SIG-M5 treated with dmso at 0.1 percent for 504 hours (cell line): ENCODE results near the gene SCGB1C1.
"Not testable (repeated sequence)": the region's sequence is repeated elsewhere in the genome, so short reads cannot be mapped to it uniquely, and the experiment has no call there.

Experiments used
- DNase-seq: peaks from one replicate; lab custom pipeline; 2025; ENCODE audit not compliant: unreplicated experiment; lab: John Stamatoyannopoulos, UW

The SCGB1C1 gene

GRCh38 chr11:216081-216974 lies 23.4 kb downstream of the SCGB1C1 start:
- DNase-seq, result no peak

- DNase-seq, result no peak
Measured at GRCh38 chr11:217704-218103, 24.8 kb downstream of the SCGB1C1 start.

- DNase-seq, result no peak
Measured at GRCh38 chr11:218815-219593, 26.1 kb downstream of the SCGB1C1 start.

- not testable (repeated sequence) for DNase-seq
Measured at GRCh38 chr11:220641-221215, 27.9 kb downstream of the SCGB1C1 start.

GRCh38 chr11:221539-221938 lies 28.7 kb downstream of the SCGB1C1 start:
- no peak for DNase-seq

GRCh38 chr11:221998-222789 lies 29.3 kb downstream of the SCGB1C1 start:
- no peak for DNase-seq

- DNase-seq, result no peak
Measured at GRCh38 chr11:223026-223789, 30.3 kb downstream of the SCGB1C1 start.

- no peak for DNase-seq
Measured at GRCh38 chr11:223884-224283, 31.0 kb downstream of the SCGB1C1 start.

- no peak for DNase-seq
Measured at GRCh38 chr11:224424-224823, 31.5 kb downstream of the SCGB1C1 start.

GRCh38 chr11:225734-226453 lies 33.0 kb downstream of the SCGB1C1 start:
- no peak for DNase-seq

GRCh38 chr11:227824-228379 lies 35.0 kb downstream of the SCGB1C1 start:
- DNase-seq, result no peak

GRCh38 chr11:230431-230830 lies 37.6 kb downstream of the SCGB1C1 start:
- DNase-seq, result no peak

- DNase-seq, result no peak
Measured at GRCh38 chr11:232783-233565, 40.1 kb downstream of the SCGB1C1 start.

GRCh38 chr11:235180-235579 lies 42.3 kb downstream of the SCGB1C1 start:
- DNase-seq, result no peak

- DNase-seq, result no peak
Measured at GRCh38 chr11:235609-235996, 42.7 kb downstream of the SCGB1C1 start.

GRCh38 chr11:235997-236773 lies 43.3 kb downstream of the SCGB1C1 start, which contains the start of gene SIRT3:
SIRT3 (minus strand) TSS chr11:236342; CDS start chr11:236328, 14 bp downstream.
- DNase-seq, result peak; percentile 83
